GM21786 (cell line): ENCODE data around the gene FMN1.

Source experiments
- ATAC-seq: cut with Tn5 transposase; IDR thresholded peaks from one replicate; pipeline ENCODE4 v1.9.1; 2021; ENCODE audit not compliant: unreplicated experiment

FMN1 gene

GRCh38 chr15:32941823-32942222 is 252.7 kb downstream of the FMN1 start:
- no peak for ATAC-seq

- ATAC-seq = no peak
These were observed 257.5 kb downstream of the FMN1 start for GRCh38 chr15:32936976-32937375.

- ATAC-seq = no peak
These were observed 258.1 kb downstream of the FMN1 start for GRCh38 chr15:32936283-32936918.

GRCh38 chr15:32935139-32935538 is 259.4 kb downstream of the FMN1 start:
- ATAC-seq = no peak

GRCh38 chr15:32933236-32933635 is 261.3 kb downstream of the FMN1 start:
- no peak for ATAC-seq

GRCh38 chr15:32928876-32929275 is 265.6 kb downstream of the FMN1 start:
- no peak for ATAC-seq

- no peak for ATAC-seq
These were observed 267.4 kb downstream of the FMN1 start for GRCh38 chr15:32927124-32927523.

- ATAC-seq = no peak
These were observed 271.3 kb downstream of the FMN1 start for GRCh38 chr15:32923176-32923575.

GRCh38 chr15:32922541-32922940 is 272.0 kb downstream of the FMN1 start:
- ATAC-seq = no peak

GRCh38 chr15:32919749-32920414 is 274.6 kb downstream of the FMN1 start:
- ATAC-seq = no peak

GRCh38 chr15:32918547-32918946 is 276.0 kb downstream of the FMN1 start:
- no peak for ATAC-seq

- no peak for ATAC-seq
These were observed 283.7 kb downstream of the FMN1 start for GRCh38 chr15:32910839-32911238.

GRCh38 chr15:32909431-32909830 is 285.1 kb downstream of the FMN1 start:
- ATAC-seq = no peak

- no peak for ATAC-seq
These were observed 285.6 kb downstream of the FMN1 start for GRCh38 chr15:32908872-32909271.

- ATAC-seq = peak; percentile 87
These were observed 286.2 kb downstream of the FMN1 start for GRCh38 chr15:32908135-32908801.

- ATAC-seq = no peak
These were observed 289.0 kb downstream of the FMN1 start for GRCh38 chr15:32905481-32905880.

GRCh38 chr15:32904448-32904847 is 290.1 kb downstream of the FMN1 start:
- ATAC-seq = no peak

- ATAC-seq = no peak
These were observed 290.8 kb downstream of the FMN1 start for GRCh38 chr15:32903591-32904290.

- ATAC-seq = no peak
These were observed 292.5 kb downstream of the FMN1 start for GRCh38 chr15:32901995-32902394.

GRCh38 chr15:32901192-32901591 is 293.3 kb downstream of the FMN1 start:
- ATAC-seq = no peak

GRCh38 chr15:32899126-32899596 is 295.4 kb downstream of the FMN1 start:
- ATAC-seq = no peak

- no peak for ATAC-seq
These were observed 296.1 kb downstream of the FMN1 start for GRCh38 chr15:32898414-32898813.
